NT2/D1 (cell line): ENCODE measurements around the gene SND1.

ENCODE experiments used
- SUZ12 ChIP-seq: IDR thresholded peaks from 2 replicates; pipeline ENCODE4 v1.6.1; 2011; ENCODE audit not compliant: insufficient read length, insufficient read depth; ENCODE audit errors: extremely low read depth
- ZNF274 ChIP-seq: IDR thresholded peaks from 2 replicates; pipeline ENCODE4 v1.6.1; 2011; ENCODE audit warnings: mild to moderate bottlenecking, low read depth, low read length

DNA sequence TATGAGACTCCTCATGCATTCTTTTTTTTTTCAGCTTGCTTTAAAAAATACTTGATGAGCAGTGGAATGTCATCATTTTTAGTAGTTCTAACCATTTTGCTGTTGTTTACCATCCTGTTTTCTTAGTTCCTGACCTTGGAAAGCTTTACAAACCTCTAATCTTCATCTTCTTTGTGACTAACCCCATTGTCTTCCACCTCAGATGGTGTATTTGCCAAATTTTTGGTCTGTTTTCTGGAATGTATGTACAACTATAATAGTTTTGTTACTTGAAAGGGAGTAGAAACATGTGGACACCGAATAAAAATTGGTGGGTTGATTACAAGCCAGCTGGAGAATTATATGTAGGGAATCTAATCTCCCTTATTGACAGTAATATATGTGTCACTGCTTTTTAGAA lies 172.7 kb downstream of the SND1 start:
- no peak for TF ChIP-seq ZNF274
- TF ChIP-seq SUZ12 = no peak
